Measurements from ENCODE around the gene ITGAD.
A peak's percentile ranks its signal among the peaks of the same experiment; 100 is the strongest.

The ITGAD gene

DNA sequence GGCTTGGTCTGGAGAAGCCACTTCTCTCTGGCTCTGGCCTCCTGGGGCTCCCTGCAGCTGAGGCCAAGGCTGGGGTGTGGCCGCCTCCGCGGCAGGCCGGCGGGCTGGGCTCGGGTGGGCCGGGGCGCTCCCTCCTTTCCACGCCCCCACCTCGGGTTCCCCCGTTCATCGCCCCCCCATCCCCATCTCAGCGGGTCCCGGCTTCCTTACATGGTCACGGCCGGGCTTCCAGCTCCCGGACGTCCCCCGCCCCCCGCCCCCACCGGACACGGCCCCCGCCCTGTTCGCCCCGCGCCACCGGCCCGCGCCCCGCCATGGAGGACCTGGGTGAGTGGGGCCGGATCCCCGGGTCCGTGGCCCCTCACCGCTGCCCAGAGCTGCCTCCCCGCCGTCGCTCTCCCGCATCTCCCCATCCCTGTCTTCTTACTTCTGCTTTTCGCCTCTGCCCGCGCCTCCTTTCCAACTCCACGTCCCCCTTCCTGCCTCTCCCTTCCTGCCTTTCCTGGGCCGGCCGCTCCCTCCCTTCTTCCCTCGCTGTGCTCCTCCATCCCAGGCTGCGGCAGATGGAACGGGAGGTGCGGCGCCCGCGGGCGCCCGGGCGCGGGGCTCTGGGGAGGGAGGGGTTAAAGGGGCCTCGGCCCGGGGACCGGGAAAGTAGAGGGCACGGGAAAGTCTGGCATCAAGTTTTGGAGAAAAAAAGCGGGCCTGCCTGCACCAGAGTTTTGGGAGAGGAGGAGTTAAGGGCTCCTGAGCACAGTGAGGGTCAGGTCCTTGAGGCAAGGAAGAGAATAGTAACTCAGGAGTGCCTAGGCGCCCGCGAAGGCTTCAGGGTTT lies 79.0 kb downstream of the ITGAD start, which contains the start of gene TGFB1I1:
TGFB1I1 (plus strand) TSS at position 278 of the 834 bp plus-strand sequence; CDS start at position 315, 37 bp downstream.
- DNase-seq (ENCODE audit: extremely low read depth, insufficient read length) = no peak
- H3K4me3 ChIP-seq (replicated peaks; ENCODE audit: low read depth, low read length) = peak within 1 kb of the TSS; percentile 10; the same call in 1 of the 2 replicates
- peaks cover 4% of the 10 kb centered on the region for H3K36me3 ChIP-seq (ENCODE audit: control insufficient read depth, insufficient read depth, low read length)
- TF ChIP-seq, protein P1, sequence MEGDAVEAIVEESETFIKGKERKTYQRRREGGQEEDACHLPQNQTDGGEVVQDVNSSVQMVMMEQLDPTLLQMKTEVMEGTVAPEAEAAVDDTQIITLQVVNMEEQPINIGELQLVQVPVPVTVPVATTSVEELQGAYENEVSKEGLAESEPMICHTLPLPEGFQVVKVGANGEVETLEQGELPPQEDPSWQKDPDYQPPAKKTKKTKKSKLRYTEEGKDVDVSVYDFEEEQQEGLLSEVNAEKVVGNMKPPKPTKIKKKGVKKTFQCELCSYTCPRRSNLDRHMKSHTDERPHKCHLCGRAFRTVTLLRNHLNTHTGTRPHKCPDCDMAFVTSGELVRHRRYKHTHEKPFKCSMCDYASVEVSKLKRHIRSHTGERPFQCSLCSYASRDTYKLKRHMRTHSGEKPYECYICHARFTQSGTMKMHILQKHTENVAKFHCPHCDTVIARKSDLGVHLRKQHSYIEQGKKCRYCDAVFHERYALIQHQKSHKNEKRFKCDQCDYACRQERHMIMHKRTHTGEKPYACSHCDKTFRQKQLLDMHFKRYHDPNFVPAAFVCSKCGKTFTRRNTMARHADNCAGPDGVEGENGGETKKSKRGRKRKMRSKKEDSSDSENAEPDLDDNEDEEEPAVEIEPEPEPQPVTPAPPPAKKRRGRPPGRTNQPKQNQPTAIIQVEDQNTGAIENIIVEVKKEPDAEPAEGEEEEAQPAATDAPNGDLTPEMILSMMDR (IDR thresholded peaks at IDR 0.05; ENCODE audit: insufficient read depth, low read length, poor library complexity, severe bottlenecking) = no peak
- H3K27me3 ChIP-seq (replicated peaks; ENCODE audit: control insufficient read depth, insufficient read depth, low read length) = peaks cover 2% of the 10 kb centered on the region; the same call in 1 of the 2 replicates

- Histone ChIP-seq H3K4me3 (replicated peaks; ENCODE audit: low read depth, low read length) (no peak overlapping the region), H3K27me3 (replicated peaks; ENCODE audit: control insufficient read depth, insufficient read depth, low read length) (peaks cover 2% of the 10 kb centered on the region; the same call in 1 of the 2 replicates), H3K36me3 (ENCODE audit: control insufficient read depth, insufficient read depth, low read length) (no peaks in the 10 kb centered on the region)
- TF ChIP-seq, protein P1 (IDR thresholded peaks at IDR 0.05; ENCODE audit: insufficient read depth, low read length, poor library complexity, severe bottlenecking) = no peak
- no peak for DNase-seq (ENCODE audit: extremely low read depth, insufficient read length)
Measured at GRCh38 chr16:31472709-31473203, 79.6 kb downstream of the ITGAD start.

DNA sequence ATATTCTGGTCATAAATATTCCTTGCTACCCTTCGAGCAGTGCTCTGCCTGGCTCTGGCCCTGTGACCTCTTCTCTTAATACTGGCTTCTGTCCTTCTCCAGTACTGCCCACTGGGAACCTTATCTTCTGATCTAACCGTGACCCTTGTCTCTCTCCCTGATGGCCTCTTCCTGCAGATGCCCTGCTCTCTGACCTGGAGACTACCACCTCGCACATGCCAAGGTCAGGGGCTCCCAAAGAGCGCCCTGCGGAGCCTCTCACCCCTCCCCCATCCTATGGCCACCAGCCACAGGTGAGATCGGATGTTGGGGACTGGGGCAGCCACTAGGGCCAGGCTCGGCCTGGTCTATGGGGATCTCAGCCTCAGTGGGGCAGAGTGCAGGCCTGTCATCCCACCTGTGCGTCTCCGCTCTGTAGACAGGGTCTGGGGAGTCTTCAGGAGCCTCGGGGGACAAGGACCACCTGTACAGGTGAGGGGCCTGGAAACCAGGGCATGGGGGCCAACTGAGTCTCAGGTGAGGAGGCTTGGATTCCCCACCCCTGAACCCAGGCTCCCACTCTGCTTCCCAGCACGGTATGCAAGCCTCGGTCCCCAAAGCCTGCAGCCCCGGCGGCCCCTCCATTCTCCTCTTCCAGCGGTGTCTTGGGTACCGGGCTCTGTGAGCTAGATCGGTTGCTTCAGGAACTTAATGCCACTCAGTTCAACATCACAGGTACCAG lies 80.3 kb downstream of the ITGAD start:
- Histone ChIP-seq H3K27me3 (replicated peaks; ENCODE audit: control insufficient read depth, insufficient read depth, low read length) (peaks cover 2% of the 10 kb centered on the region; the same call in 1 of the 2 replicates), H3K4me3 (replicated peaks; ENCODE audit: low read depth, low read length) (no peak overlapping the region), H3K36me3 (ENCODE audit: control insufficient read depth, insufficient read depth, low read length) (no peaks in the 10 kb centered on the region)
- TF ChIP-seq, protein P1 (IDR thresholded peaks at IDR 0.05; ENCODE audit: insufficient read depth, low read length, poor library complexity, severe bottlenecking) = no peak
- no peak for DNase-seq (ENCODE audit: extremely low read depth, insufficient read length)

- Histone ChIP-seq H3K27me3 (replicated peaks; ENCODE audit: control insufficient read depth, insufficient read depth, low read length) (peaks cover 2% of the 10 kb centered on the region), H3K4me3 (replicated peaks; ENCODE audit: low read depth, low read length) (no peak overlapping the region), H3K36me3 (ENCODE audit: control insufficient read depth, insufficient read depth, low read length) (no peaks in the 10 kb centered on the region)
- TF ChIP-seq, protein P1 (IDR thresholded peaks at IDR 0.05; ENCODE audit: insufficient read depth, low read length, poor library complexity, severe bottlenecking) = no peak
- no peak for DNase-seq (ENCODE audit: extremely low read depth, insufficient read length)
Measured at GRCh38 chr16:31474173-31474714, 81.1 kb downstream of the ITGAD start.

DNA sequence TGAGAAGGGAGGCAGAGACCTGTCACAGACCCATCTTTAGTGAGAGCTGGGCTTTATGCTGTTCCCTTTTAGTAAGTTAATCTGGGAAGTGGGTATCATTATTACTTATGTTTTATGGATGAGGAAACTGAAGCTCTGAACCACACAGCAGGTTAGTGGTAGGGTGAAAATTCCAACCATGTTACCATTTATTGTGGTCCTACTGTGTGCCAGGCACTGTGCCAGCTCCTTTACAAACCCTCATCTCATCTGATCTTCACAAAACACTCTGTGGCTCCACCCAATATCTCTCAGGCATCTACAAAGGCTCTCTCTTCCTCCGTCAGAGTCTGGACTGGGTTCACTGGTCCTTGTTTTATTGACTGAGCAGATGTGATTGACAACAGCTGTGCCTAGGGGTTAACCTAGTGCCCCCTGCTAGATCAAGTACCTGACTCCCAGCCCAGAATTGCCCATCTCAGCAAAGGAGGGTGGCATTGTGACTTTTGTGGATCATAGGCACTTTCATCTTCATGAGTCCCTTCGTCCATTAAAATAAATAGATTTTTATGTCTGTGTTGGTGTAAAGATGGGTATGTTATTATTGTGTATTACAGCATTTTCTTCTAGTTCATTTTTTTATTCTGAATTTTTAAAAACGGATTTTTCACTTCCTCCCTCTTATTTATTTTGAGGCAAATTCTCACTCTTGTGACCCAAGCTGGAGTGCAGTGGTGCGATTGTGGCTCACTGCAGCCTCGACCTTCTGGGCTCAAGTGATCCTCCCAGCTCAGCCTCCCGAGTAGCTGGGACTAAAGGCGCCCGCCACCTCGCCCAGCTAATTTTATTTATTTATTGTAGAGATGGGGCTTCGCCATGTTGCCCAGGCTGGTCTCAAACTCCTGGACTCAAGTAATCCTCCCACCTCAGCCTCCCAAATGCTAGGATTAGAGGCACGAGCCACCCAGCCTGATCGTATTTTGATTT lies 81.9 kb downstream of the ITGAD start:
- DNase-seq (ENCODE audit: extremely low read depth, insufficient read length) = no peak
- H3K27me3 ChIP-seq (replicated peaks; ENCODE audit: control insufficient read depth, insufficient read depth, low read length) = peaks cover 2% of the 10 kb centered on the region
- H3K36me3 ChIP-seq (ENCODE audit: control insufficient read depth, insufficient read depth, low read length) = no peaks in the 10 kb centered on the region
- H3K4me3 ChIP-seq (replicated peaks; ENCODE audit: low read depth, low read length) = no peak overlapping the region
- TF ChIP-seq, protein P1 (IDR thresholded peaks at IDR 0.05; ENCODE audit: insufficient read depth, low read length, poor library complexity, severe bottlenecking) = no peak

Measured in GM06990 (cell line).